Lower leg skin (tissue), 3 donors: ENCODE measurements around the gene CCL27.

Source experiments
- POLR2A ChIP-seq, 2 donors: fragments of 450-650 bp; IDR thresholded peaks; one replicate each; pipeline ENCODE4 v1.6.1; 2016 to 2017; ENCODE audit warnings: antibody characterized with exemption in 2 of 2, mild to moderate bottlenecking in 1 of 2, moderate library complexity in 1 of 2
- TF ChIP-seq, protein P1 (sequence below), 3 donors: fragments of 450-650 bp; IDR thresholded peaks; one replicate each; pipeline ENCODE4 v1.5.1; 2016; ENCODE audit warnings: antibody characterized with exemption in 3 of 3, mild to moderate bottlenecking in 3 of 3, moderate library complexity in 2 of 3

DNA sequence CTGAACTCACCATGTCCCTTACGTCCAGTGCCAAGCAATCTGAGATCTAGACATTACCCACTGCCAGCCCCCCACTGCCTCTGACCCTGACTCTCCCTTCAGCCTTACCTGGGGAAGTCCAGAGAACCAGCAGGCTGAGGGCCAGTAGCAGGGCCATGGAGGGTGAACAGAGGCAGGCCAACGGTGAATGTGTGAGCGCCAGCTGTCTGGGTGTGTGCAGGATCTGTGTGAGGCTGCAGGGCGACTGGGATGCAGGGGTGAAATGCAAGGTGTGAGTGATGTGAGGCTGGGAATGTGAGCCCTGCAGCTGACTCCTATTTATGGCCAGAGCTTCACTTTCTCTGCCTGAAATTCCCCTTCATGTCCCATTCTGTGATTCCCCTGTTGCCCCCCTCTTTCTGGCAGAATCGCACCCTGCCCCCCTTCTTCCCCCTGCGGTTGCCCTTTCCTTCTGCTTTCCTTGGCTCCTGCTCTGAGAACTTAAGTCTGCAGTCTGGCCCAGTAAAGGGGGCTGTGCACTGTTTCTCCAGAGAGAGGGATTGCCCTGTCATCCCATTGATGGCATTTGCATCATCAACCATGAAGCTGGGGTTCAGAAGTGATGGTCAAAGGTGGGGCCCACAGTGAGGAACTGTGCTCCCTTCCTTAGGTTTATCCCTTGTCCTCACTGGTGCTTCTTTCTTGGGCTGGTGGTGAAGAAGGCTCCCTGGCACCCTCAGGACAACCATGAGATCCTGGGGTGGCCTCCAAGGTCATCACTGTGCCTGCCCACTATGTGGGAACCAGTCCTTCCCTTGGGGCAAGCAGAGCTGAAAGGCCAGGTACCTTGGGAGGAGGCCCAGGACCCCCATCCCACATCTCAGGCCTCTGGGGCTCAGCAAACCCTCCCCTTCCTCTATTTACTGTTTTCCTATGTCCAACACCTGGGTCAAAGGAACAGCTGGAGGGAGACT is 28.8 kb upstream of the CCL27 start, which contains the start of gene CCL19:
- TF ChIP-seq, protein P1, sequence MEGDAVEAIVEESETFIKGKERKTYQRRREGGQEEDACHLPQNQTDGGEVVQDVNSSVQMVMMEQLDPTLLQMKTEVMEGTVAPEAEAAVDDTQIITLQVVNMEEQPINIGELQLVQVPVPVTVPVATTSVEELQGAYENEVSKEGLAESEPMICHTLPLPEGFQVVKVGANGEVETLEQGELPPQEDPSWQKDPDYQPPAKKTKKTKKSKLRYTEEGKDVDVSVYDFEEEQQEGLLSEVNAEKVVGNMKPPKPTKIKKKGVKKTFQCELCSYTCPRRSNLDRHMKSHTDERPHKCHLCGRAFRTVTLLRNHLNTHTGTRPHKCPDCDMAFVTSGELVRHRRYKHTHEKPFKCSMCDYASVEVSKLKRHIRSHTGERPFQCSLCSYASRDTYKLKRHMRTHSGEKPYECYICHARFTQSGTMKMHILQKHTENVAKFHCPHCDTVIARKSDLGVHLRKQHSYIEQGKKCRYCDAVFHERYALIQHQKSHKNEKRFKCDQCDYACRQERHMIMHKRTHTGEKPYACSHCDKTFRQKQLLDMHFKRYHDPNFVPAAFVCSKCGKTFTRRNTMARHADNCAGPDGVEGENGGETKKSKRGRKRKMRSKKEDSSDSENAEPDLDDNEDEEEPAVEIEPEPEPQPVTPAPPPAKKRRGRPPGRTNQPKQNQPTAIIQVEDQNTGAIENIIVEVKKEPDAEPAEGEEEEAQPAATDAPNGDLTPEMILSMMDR (IDR thresholded peaks at IDR 0.05): no peak
- no peak for TF ChIP-seq POLR2A (IDR thresholded peaks at IDR 0.05)
